B cell (primary cell): ENCODE data around the gene TVP23C.

Source experiments
- EZH2 ChIP-seq: IDR thresholded peaks from 2 replicates; pipeline ENCODE4 v1.6.1; 2012; ENCODE audit warnings: borderline replicate concordance, low read depth, mild to moderate bottlenecking, moderate library complexity, low read length; ENCODE audit not compliant: insufficient read depth, poor library complexity, severe bottlenecking
- TF ChIP-seq, protein P1 (sequence below): fragments of 200-600 bp; IDR thresholded peaks from one replicate; pipeline ENCODE4 v1.8.0; 2022; ENCODE audit warnings: antibody characterized with exemption, mild to moderate bottlenecking

GRCh38 chr17:15511142-15511541, 52.1 kb downstream of the TVP23C start:
- TF ChIP-seq, protein P1, sequence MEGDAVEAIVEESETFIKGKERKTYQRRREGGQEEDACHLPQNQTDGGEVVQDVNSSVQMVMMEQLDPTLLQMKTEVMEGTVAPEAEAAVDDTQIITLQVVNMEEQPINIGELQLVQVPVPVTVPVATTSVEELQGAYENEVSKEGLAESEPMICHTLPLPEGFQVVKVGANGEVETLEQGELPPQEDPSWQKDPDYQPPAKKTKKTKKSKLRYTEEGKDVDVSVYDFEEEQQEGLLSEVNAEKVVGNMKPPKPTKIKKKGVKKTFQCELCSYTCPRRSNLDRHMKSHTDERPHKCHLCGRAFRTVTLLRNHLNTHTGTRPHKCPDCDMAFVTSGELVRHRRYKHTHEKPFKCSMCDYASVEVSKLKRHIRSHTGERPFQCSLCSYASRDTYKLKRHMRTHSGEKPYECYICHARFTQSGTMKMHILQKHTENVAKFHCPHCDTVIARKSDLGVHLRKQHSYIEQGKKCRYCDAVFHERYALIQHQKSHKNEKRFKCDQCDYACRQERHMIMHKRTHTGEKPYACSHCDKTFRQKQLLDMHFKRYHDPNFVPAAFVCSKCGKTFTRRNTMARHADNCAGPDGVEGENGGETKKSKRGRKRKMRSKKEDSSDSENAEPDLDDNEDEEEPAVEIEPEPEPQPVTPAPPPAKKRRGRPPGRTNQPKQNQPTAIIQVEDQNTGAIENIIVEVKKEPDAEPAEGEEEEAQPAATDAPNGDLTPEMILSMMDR: no peak
- no peak for TF ChIP-seq EZH2
